ENCODE measurements around the gene PARN. TPM values are rescaled to one million over a fixed set of nuclear protein-coding genes. Genes with fewer than 3 reads are reported as not detected.

Gene PARN
- polyA plus RNA-seq, 4 donors, result 32.4 to 44.7 (median 40.1) TPM

- DNase-seq (ENCODE audit: low read depth in 4 of 4, low spot score in 3 of 4), result no peak
These were observed 144.1 kb downstream of the PARN start for GRCh38 chr16:14485811-14486519.

- DNase-seq (ENCODE audit: low read depth in 4 of 4, low spot score in 3 of 4), result no peak
These were observed 144.9 kb downstream of the PARN start for GRCh38 chr16:14485121-14485551.

GRCh38 chr16:14483819-14484385 lies 146.2 kb downstream of the PARN start:
- no peak for DNase-seq (ENCODE audit: low read depth in 4 of 4, low spot score in 3 of 4)

GRCh38 chr16:14476183-14476582 lies 153.9 kb downstream of the PARN start:
- no peak for DNase-seq (ENCODE audit: low read depth in 4 of 4, low spot score in 3 of 4)

GRCh38 chr16:14475370-14476139 lies 154.5 kb downstream of the PARN start:
- no peak for DNase-seq (ENCODE audit: low read depth in 4 of 4, low spot score in 3 of 4)

- DNase-seq (ENCODE audit: low read depth in 4 of 4, low spot score in 3 of 4), result no peak
These were observed 156.6 kb downstream of the PARN start for GRCh38 chr16:14473488-14473887.

- DNase-seq (ENCODE audit: low read depth in 4 of 4, low spot score in 3 of 4), result no peak
These were observed 157.7 kb downstream of the PARN start for GRCh38 chr16:14472357-14472756.

GRCh38 chr16:14470788-14471187 lies 159.3 kb downstream of the PARN start:
- DNase-seq (ENCODE audit: low read depth in 4 of 4, low spot score in 3 of 4), result no peak

GRCh38 chr16:14465799-14466198 lies 164.3 kb downstream of the PARN start:
- no peak for DNase-seq (ENCODE audit: low read depth in 4 of 4, low spot score in 3 of 4)

- no peak for DNase-seq (ENCODE audit: low read depth in 4 of 4, low spot score in 3 of 4)
These were observed 165.3 kb downstream of the PARN start for GRCh38 chr16:14464796-14465195.

- DNase-seq (ENCODE audit: low read depth in 4 of 4, low spot score in 3 of 4), result no peak
These were observed 165.9 kb downstream of the PARN start for GRCh38 chr16:14464192-14464591.

GRCh38 chr16:14462811-14463210 lies 167.2 kb downstream of the PARN start:
- no peak for DNase-seq (ENCODE audit: low read depth in 4 of 4, low spot score in 3 of 4)

GRCh38 chr16:14460726-14461125 lies 169.3 kb downstream of the PARN start:
- DNase-seq (ENCODE audit: low read depth in 4 of 4, low spot score in 3 of 4), result no peak

- no peak for DNase-seq (ENCODE audit: low read depth in 4 of 4, low spot score in 3 of 4)
These were observed 171.5 kb downstream of the PARN start for GRCh38 chr16:14458576-14458975.

- DNase-seq (ENCODE audit: low read depth in 4 of 4, low spot score in 3 of 4), result no peak
These were observed 173.1 kb downstream of the PARN start for GRCh38 chr16:14456793-14457481.

GRCh38 chr16:14455573-14455972 lies 174.5 kb downstream of the PARN start:
- DNase-seq (ENCODE audit: low read depth in 4 of 4, low spot score in 3 of 4), result no peak

- no peak for DNase-seq (ENCODE audit: low read depth in 4 of 4, low spot score in 3 of 4)
These were observed 175.7 kb downstream of the PARN start for GRCh38 chr16:14454391-14454790.

GRCh38 chr16:14452066-14452465 lies 178.0 kb downstream of the PARN start:
- DNase-seq (ENCODE audit: low read depth in 4 of 4, low spot score in 3 of 4), result no peak

- no peak for DNase-seq (ENCODE audit: low read depth in 4 of 4, low spot score in 3 of 4)
These were observed 179.2 kb downstream of the PARN start for GRCh38 chr16:14450846-14451245.

GRCh38 chr16:14449790-14450480 lies 180.1 kb downstream of the PARN start:
- no peak for DNase-seq (ENCODE audit: low read depth in 4 of 4, low spot score in 3 of 4)

- no peak for DNase-seq (ENCODE audit: low read depth in 4 of 4, low spot score in 3 of 4)
These were observed 180.7 kb downstream of the PARN start for GRCh38 chr16:14449334-14449733.

Measured in right renal pelvis (tissue), 4 donors.